ENCODE data around the gene PRELP.

Gene PRELP

DNA sequence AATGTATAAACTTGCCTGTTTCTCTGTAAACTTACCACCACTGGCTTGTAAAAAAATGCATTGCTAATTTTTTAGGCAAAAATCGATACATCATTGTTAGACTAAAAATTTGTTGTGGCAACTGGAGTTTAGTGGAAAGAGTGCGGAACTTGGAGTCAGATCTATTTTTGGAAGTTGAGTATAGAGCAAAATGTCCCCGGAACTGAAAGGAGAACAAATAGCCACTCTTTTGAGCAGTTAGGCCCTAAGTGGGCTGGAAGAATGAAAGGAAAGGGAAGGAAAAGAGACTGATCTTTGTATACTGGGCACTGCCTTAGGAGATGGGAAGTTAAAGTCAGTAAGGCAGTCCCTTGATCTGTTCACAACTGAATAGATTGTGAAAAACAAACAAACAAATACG lies 48.5 kb downstream of the PRELP start:
- DNase-seq (ENCODE audit: low read depth in 2 of 2), result no peak

DNA sequence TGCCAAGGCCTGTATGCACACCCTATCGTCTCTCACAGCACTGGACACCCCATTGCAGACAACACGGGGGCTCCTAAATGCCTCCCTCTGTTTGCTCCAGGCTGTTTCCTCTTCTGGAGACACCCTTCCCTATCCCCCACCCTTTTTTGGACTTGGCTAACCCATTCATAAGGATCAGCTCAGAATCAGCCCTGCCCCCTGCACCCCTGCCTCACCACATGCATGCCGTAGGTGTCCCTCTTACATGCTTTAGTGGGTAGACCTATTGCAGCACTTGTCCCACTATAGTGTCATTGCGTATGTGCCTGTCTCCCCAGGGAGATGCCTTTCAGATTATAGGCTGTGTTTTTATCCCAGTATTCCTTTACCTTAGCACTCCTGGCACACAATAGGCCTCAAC lies 49.2 kb downstream of the PRELP start:
- DNase-seq (ENCODE audit: low read depth in 2 of 2), result no peak

DNA sequence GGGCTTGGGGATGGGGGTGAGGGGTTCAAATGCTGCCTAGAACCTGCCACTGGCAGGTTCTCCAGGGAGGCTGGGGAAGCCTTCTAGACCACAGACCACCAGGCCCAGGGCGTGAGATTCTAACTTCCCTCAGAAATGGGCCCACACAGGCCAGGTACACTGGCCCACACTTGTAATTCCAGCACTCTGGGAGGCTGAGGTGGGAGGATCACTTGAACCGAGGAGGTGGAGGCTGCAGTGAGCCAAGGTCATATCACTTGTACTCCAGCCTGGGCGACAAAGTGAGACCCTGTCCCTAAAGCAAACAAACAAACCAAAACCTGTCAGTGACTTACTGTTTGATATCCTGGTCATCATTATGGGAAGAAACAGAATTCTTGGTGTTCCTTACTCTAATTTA lies 50.1 kb downstream of the PRELP start:
- no peak for DNase-seq (ENCODE audit: low read depth in 2 of 2)

DNA sequence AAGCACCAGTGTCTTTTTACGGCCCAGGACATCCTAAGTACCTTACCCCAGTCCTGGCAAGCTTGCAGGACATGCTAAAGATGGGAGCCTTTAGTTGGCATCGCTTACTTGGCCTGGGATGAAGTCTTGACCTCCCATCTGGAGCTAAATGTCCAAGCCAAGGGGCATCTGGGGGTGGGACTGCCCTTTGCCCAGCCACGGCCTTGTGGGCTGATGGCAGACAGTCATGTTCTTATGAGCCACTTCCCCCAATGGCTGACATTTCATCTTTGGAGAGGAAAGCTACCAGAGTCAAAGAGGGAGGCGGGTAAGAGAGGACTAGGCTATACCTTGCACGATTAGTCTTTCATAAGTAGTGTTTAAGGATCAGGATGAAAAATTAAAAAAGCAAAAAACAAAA lies 50.5 kb downstream of the PRELP start:
- no peak for DNase-seq (ENCODE audit: low read depth in 2 of 2)

DNA sequence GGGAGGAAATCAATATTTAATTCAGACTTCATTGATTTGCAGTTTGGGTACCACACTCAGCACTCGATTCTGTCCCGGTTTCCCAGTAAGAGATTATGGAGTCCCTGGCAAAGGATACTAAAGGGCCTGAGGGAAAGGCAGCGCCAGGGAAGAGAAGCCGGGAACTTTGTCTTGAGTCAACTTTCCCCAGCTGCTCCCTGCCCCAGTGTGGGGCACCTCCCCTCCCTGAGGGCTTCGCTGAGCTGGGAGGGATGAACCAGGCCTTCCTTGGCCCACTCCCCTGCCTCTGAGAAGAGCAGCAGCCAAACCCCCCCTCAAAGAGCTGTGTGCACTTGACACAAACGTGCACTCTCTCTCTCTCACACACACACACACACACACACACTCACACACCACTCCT lies 51.0 kb downstream of the PRELP start:
- DNase-seq (ENCODE audit: low read depth in 2 of 2), result no peak

DNA sequence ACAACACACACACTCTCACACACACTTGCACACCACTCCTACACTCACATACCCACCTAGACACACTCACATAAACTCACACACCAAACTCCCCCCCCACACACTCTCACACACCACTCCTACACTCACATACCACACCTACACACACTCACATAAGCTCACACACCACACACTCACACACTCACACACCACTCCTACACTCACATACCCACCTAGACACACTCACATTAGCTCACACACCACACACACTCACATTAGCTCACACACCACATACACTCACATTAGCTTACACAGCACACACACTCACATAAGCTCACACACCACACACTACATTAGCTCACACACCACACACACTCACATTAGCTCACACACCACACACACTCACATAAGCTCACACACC lies 51.4 kb downstream of the PRELP start:
- no peak for DNase-seq (ENCODE audit: low read depth in 2 of 2)

DNA sequence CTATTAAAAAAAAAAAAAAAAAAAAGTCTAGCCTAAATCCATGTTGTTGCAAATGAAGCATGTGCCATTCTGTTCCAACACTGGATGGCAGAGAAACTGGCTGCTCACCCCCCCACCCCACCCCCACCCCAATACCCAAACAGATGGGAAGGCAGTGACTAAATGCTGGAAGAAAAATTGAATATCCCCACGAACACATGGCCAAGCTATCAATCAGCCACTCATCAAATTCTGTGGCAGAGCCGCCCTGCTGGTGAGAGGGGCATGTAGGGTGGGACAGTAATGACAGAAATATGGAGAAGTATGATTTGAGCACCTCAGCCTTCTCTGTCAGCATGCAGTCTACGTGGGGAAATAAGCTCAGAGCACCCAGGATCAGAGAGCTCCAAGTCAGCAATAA lies 52.5 kb downstream of the PRELP start:
- DNase-seq (ENCODE audit: low read depth in 2 of 2), result no peak

DNA sequence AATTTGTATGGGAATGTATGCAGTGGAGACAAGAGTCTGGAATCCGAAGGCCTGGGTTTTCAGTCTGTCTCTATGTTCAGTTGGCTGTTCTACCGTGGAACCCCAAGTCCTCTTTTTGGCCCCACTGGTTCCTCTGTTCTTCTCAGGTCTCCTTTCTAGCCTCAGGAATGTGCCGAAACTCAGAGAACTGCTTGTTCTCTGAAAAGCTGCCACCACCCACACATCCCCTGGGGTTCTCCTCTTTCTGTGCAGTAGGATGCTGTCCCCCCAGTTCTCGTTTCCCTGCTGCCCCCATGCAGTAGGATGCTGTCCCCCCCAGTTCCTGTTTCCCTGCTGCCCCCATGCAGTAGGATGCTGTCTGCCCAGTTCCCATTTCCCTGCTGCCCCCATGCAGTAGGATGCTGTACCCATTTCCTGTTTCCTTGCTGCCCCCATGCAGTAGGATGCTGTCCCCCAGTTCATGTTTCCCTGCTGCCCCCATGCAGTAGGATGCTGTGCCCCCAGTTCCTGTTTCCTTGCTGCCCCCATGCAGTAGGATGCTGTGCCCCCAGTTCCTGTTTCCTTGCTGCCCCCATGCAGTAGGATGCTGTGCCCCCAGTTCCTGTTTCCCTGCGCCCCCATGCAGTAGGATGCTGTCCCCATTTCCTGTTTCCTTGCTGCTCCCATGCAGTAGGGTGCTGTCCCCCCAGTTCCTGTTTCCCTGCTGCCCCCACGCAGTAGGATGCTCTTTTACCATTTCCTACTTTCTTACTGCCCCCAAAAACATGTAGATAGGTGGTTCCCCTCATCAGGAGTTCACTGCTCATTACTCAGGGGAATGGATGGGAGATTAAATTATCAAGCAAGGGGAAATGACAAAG lies 53.6 kb downstream of the PRELP start:
- no peak for DNase-seq (ENCODE audit: low read depth in 2 of 2)

DNA sequence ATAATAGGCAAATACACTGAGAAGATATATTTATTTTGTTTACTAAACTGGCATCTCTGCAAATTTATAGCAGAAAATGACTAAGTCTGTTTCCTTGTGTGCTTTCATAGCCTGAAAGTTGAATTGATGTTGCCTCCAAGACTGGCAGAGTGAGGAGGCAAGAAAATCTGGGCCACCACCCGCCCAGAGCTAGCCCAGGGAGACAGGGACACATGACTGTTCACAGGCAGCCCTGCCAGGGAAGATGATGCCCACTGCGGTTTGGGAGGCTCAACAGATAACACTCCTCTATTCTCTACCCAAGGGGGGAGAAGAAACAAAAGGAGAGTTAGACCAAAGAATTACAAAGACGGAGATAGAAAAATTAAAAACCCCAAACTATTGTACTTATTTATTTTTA lies 55.5 kb downstream of the PRELP start:
- DNase-seq (ENCODE audit: low read depth in 2 of 2), result no peak

DNA sequence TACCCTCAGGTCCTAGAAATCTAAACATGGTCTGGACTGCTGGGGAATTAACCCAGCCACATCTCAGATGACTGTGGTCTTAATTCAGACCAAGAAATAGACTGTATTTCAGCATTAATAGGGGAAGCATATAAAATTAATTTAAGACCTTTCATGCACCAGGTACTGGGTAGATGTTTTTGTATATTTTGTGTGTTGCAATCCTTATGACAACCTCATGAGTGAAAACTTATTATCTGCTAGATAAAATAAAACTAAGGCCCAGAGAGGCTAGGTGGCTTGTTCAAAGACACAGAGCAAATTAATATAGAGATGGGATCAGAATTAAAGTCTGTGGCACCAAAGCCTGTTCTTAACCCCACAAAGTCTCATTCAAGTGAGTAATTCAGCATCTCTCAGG lies 58.4 kb downstream of the PRELP start:
- DNase-seq (ENCODE audit: low read depth in 2 of 2), result no peak

DNA sequence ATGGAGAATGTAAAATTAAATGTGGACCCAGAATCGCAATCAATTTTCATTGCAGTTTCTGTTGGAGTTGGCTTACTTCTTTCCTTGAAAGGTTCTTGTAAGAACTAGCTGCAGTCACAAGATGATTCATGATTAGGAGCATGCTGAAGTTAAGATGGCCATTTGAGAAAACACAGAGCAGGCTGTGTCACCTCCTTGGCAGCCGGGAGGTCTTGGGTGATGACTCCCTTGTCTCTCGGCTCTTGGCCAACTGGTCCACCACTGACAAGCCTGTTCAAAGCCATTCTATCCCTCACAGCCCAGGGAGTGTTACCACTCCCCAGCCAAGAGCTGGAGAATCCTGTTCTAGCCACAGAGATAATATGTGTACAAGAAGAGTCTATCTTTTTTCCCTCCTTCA lies 58.9 kb downstream of the PRELP start:
- no peak for DNase-seq (ENCODE audit: low read depth in 2 of 2)

DNA sequence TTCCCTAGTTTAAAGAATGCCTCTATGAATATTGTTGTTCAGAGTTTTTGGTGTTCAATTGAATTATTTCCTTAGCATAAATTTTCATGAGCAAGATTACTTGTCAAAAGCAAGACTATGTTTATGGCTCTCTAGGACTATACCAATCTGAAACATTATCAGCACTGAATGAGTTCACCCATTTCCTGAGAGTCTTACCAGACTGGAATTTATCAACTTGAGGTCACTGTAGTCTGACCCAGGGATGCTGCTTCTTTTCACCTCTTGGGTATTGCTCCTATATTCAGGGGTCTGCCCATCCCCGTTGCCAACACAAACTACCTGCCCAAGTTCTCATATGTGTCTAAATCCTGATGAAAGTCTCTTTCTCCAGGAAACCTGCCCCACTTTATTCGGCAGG lies 61.0 kb downstream of the PRELP start:
- no peak for DNase-seq (ENCODE audit: low read depth in 2 of 2)

DNA sequence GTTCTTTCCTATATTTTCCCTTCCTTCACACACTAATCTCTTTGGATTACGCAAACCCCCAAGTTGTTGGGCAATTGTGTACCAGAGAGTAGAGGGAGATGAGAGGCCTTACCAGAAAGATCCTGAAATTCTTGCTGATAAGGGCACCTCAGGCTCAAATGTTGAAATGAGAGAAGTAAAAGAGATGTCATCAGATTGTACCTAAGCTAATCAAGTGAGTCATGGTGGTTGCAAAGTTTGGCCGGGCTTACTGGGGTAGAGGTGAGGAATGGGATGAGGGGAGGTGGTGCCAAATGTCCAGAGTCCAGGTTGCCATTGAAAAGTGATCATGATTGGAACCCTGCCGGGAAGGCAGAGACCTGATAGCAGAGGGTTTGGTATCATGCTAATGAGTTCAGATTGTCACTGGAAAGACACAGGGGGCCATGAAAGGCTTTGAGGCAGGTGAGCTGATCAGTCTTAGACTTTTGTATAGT lies 61.4 kb downstream of the PRELP start:
- no peak for DNase-seq (ENCODE audit: low read depth in 2 of 2)

DNA sequence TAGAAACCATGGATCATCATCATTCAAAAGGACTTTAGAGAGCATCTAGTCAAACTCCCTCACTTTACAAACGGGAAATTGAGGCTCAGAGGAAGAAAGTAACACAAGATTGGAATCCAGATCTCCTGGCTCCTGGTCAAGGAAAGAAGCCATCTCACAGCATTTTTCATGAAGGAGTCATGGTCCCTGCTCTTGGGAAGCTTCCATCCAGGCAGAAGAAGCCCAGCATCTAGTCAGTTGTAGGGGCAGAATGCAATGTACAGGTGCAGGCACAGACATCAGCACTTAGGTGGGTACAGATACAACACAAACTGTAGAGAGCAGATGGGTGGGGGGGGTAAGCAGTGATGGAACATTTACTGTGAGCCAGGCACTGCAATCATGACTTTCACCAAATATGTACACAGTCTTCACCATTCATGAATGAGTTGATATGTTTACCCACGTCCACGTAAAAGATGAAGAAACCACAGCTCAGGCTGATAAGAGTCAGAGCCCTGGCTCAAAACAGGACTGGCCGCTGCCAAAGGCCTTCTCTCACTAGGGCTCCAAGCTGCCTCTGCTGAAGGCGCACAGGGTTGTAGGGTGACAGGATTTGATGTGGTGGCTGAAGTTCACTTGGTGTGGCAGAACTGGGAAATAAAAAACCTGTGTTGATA lies 62.3 kb downstream of the PRELP start:
- DNase-seq (ENCODE audit: low read depth in 2 of 2), result no peak

DNA sequence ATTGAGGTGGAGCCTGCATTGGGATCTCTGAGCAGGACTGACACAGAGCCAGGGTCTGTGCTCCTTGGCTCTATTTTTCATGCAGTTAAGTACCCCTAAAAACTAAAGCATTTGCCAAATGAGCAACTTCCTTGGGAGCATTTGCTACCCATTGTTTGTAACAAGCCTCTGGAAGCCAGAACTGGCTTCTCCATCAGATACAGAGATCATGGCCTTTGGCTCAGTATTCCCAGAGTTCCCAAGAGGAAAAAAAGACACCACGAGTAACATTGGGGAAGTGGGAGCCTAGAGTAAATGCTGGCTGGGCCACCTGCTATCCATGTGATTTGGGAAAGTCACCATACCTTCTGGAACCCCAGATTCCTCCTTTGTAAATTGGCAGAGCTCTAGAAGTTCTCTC lies 63.1 kb downstream of the PRELP start:
- DNase-seq (ENCODE audit: low read depth in 2 of 2), result no peak

DNA sequence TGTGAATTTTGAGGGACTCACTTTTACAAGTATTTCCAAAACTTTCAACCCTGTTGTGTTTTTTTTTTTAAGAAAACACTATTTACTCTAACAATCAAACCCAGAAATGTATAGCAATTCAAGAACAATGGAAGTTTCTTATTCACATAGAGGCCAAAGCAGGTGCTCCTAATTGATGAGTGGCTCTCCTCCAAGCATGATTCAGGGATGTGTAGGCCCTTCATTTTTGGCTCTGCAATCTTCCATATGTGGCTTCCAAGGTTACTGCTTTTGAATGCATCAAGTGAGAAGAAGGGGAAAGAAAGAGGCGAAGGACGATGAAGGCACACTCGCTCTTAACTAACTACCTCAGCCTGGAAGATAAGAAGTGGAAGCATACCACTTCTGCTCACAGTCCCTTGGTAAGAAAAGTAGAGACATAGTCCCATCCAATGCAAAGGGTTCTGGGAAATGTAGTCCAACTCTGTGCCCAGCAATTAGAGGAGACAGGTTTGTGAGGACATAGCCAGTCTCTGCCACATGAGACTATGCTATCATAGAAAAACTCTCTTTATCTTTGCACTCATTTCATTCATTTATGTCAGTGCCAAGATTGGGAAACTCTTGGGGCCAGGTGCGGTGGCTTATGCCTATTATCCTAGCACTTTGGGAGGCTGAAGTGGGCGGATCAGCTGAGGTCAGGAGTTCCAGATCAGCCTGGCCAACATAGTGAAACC lies 64.4 kb downstream of the PRELP start:
- DNase-seq (ENCODE audit: low read depth in 2 of 2), result no peak

All from stimulated activated CD4-positive, alpha-beta T cell treated with anti-CD3 and anti-CD28 coated beads, Interleukin-12 subunit alpha, Interleukin-12 subunit beta, amount 100 ng/mL, for 24 hours (primary cell).